Neural cell (in vitro differentiated cells): ENCODE data around the gene ESRRB. TPM values are rescaled to one million over a fixed set of nuclear protein-coding genes. Genes with fewer than 3 reads are reported as not detected.

ENCODE experiments used
- H2AFZ ChIP-seq: fragments of 200-600, 300-800 bp; sonication (generic), shearing (Covaris generic); 2 replicates; pipeline ENCODE4 v1.6.0; 2014; ENCODE audit warnings: low read depth, mild to moderate bottlenecking, antibody characterized with exemption, low read length, moderate library complexity
- H3F3A ChIP-seq: fragments of 200-600 bp; shearing (Covaris generic); 2 replicates; pipeline ENCODE4 v1.6.1; 2016; ENCODE audit warnings: mild to moderate bottlenecking, moderate library complexity, mixed read lengths, antibody characterized with exemption, low read length; ENCODE audit not compliant: insufficient read depth, poor library complexity, severe bottlenecking
- H3K27ac ChIP-seq: fragments of 200-600, 300-800 bp; sonication (generic), shearing (Covaris generic); 2 replicates; pipeline ENCODE4 v1.5.1; 2014; ENCODE audit warnings: mild to moderate bottlenecking, low read length, moderate library complexity
- H3K27me3 ChIP-seq: fragments of 300-800, 200-600 bp; sonication (generic), shearing (Covaris generic); 2 replicates; pipeline ENCODE4 v1.6.0; 2014; ENCODE audit warnings: mild to moderate bottlenecking, low read depth, low read length, moderate library complexity; ENCODE audit not compliant: insufficient read depth
- H3K36me3 ChIP-seq: fragments of 300-800, 200-600 bp; sonication (generic), shearing (Covaris generic); 2 replicates; pipeline ENCODE4 v1.5.1; 2014; ENCODE audit warnings: mild to moderate bottlenecking, antibody characterized with exemption, low read length, moderate library complexity; ENCODE audit not compliant: insufficient read depth
- H3K4me2 ChIP-seq: fragments of 300-800, 200-600 bp; sonication (generic), shearing (Covaris generic); 2 replicates; pipeline ENCODE4 v1.6.0; 2014; ENCODE audit warnings: mild to moderate bottlenecking, low read length
- H3K4me3 ChIP-seq: fragments of 300-800, 200-600 bp; sonication (generic), shearing (Covaris generic); 2 replicates; pipeline ENCODE4 v1.5.1; 2014; ENCODE audit warnings: mild to moderate bottlenecking, low read length, moderate library complexity
- H3K79me2 ChIP-seq: fragments of 200-600 bp; shearing (Covaris generic); replicated peaks from 2 replicates; pipeline ENCODE4 v1.6.0; 2014; ENCODE audit warnings: mild to moderate bottlenecking, low read length, moderate library complexity; ENCODE audit not compliant: insufficient read depth
- H3K9ac ChIP-seq: fragments of 300-800, 200-600 bp; sonication (generic), shearing (Covaris generic); 2 replicates; pipeline ENCODE4 v1.6.1; 2016; ENCODE audit warnings: mild to moderate bottlenecking, low read length, mixed read lengths
- H3K9me2 ChIP-seq: fragments of 200-600 bp; shearing (Covaris generic); 2 replicates; pipeline ENCODE4 v1.6.1; 2016; ENCODE audit warnings: mild to moderate bottlenecking, low read length, mixed read lengths; ENCODE audit not compliant: insufficient read depth
- H3K9me3 ChIP-seq: fragments of 200-600, 300-800 bp; sonication (generic), shearing (Covaris generic); 2 replicates; pipeline ENCODE4 v1.6.1; 2016; ENCODE audit warnings: mild to moderate bottlenecking, mixed run types, low read length, moderate library complexity, mixed read lengths
- H4K20me1 ChIP-seq: fragments of 200-600 bp; shearing (Covaris generic); 2 replicates; pipeline ENCODE4 v1.6.1; 2016; ENCODE audit warnings: mild to moderate bottlenecking, mixed run types; ENCODE audit not compliant: insufficient read depth
- CTCF ChIP-seq: fragments of 450-650 bp; IDR thresholded peaks from 2 replicates; pipeline ENCODE4 v1.5.1; 2014; ENCODE audit warnings: antibody characterized with exemption, mild to moderate bottlenecking, moderate library complexity; ENCODE audit not compliant: poor library complexity, severe bottlenecking
- EP300 ChIP-seq: fragments of 450-650 bp; conservative IDR thresholded peaks from 2 replicates; pipeline ENCODE4 v1.6.1; 2014; ENCODE audit warnings: antibody characterized with exemption, mild to moderate bottlenecking, moderate library complexity; ENCODE audit not compliant: poor library complexity, severe bottlenecking
- EZH2 ChIP-seq: fragments of 200-600, 300-800 bp; shearing (Covaris generic), sonication (generic); IDR thresholded peaks from 2 replicates; pipeline ENCODE4 v1.6.1; 2014; ENCODE audit warnings: antibody characterized with exemption, low read length, borderline replicate concordance, mild to moderate bottlenecking; ENCODE audit not compliant: insufficient read depth, poor library complexity, severe bottlenecking
- MXI1 ChIP-seq: fragments of 450-650 bp; conservative IDR thresholded peaks from 2 replicates; pipeline ENCODE4 v1.6.1; 2014; ENCODE audit warnings: antibody characterized with exemption, mild to moderate bottlenecking; ENCODE audit not compliant: poor library complexity, severe bottlenecking
- POLR2AphosphoS5 ChIP-seq: IDR thresholded peaks from 2 replicates; pipeline ENCODE4 v1.6.1; 2012
- RAD21 ChIP-seq: fragments of 450-650 bp; conservative IDR thresholded peaks from 2 replicates; pipeline ENCODE4 v1.6.1; 2014; ENCODE audit warnings: antibody characterized with exemption, mild to moderate bottlenecking, moderate library complexity
- SMC3 ChIP-seq: fragments of 450-650 bp; conservative IDR thresholded peaks from 2 replicates; pipeline ENCODE4 v1.6.1; 2014; ENCODE audit warnings: antibody characterized with exemption, mild to moderate bottlenecking, moderate library complexity; ENCODE audit not compliant: poor library complexity
- TAF1 ChIP-seq: IDR thresholded peaks from 2 replicates; pipeline ENCODE4 v1.6.1; 2012; ENCODE audit warnings: low read depth
- polyA plus RNA-seq: library from polyadenylated mRNA; depleted of rRNA; stranded (reverse); fragments of >200 nt; gene quantifications from 2 replicates; pipeline ENCODE4 v1.2.3, GENCODE V29; 2014
- TF ChIP-seq, protein P1 (sequence below): IDR thresholded peaks from 2 replicates; pipeline ENCODE4 v1.6.1; 2012; ENCODE audit warnings: borderline replicate concordance

The ESRRB gene
- polyA plus RNA-seq, 1 donor from 2014 or later = 0.59 TPM

- Histone ChIP-seq H3K36me3 (no peaks in the 10 kb centered on the region), H3K9me3 (no peaks in the 10 kb centered on the region), H3F3A (no peaks in the 10 kb centered on the region), H3K4me2 (no peak overlapping the region), H3K79me2 (no peaks in the 10 kb centered on the region), H3K4me3 (no peak overlapping the region), H3K9me2 (no peaks in the 10 kb centered on the region), H3K9ac (no peak overlapping the region), H2AFZ (no peak overlapping the region), H3K27me3 (no peaks in the 10 kb centered on the region), H4K20me1 (no peaks in the 10 kb centered on the region), H3K27ac (no peak overlapping the region)
- no peak for TF ChIP-seq MXI1
- no peak for TF ChIP-seq TAF1
- TF ChIP-seq RAD21 = no peak
- TF ChIP-seq POLR2AphosphoS5 = no peak
Measured at GRCh38 chr14:76349993-76350392, 25.9 kb upstream of the ESRRB start.

- no peak overlapping the region for H3K9ac ChIP-seq
- no peak overlapping the region for H2AFZ ChIP-seq
- no peaks in the 10 kb centered on the region for H3K79me2 ChIP-seq
- H3K9me2 ChIP-seq = no peaks in the 10 kb centered on the region
- H3K36me3 ChIP-seq = no peaks in the 10 kb centered on the region
- H3K4me2 ChIP-seq = no peak overlapping the region
- TF ChIP-seq SMC3 (no peak), RAD21 (no peak), POLR2AphosphoS5 (no peak), MXI1 (no peak), CTCF (no peak), TAF1 (no peak), EP300 (no peak), EZH2 (no peak)
- TF ChIP-seq, protein P1, sequence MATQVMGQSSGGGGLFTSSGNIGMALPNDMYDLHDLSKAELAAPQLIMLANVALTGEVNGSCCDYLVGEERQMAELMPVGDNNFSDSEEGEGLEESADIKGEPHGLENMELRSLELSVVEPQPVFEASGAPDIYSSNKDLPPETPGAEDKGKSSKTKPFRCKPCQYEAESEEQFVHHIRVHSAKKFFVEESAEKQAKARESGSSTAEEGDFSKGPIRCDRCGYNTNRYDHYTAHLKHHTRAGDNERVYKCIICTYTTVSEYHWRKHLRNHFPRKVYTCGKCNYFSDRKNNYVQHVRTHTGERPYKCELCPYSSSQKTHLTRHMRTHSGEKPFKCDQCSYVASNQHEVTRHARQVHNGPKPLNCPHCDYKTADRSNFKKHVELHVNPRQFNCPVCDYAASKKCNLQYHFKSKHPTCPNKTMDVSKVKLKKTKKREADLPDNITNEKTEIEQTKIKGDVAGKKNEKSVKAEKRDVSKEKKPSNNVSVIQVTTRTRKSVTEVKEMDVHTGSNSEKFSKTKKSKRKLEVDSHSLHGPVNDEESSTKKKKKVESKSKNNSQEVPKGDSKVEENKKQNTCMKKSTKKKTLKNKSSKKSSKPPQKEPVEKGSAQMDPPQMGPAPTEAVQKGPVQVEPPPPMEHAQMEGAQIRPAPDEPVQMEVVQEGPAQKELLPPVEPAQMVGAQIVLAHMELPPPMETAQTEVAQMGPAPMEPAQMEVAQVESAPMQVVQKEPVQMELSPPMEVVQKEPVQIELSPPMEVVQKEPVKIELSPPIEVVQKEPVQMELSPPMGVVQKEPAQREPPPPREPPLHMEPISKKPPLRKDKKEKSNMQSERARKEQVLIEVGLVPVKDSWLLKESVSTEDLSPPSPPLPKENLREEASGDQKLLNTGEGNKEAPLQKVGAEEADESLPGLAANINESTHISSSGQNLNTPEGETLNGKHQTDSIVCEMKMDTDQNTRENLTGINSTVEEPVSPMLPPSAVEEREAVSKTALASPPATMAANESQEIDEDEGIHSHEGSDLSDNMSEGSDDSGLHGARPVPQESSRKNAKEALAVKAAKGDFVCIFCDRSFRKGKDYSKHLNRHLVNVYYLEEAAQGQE = no peak
- no peak overlapping the region for H3K4me3 ChIP-seq
- no peaks in the 10 kb centered on the region for H3K9me3 ChIP-seq
- no peak overlapping the region for H3K27ac ChIP-seq
- no peaks in the 10 kb centered on the region for H4K20me1 ChIP-seq
- H3F3A ChIP-seq = no peaks in the 10 kb centered on the region
- no peaks in the 10 kb centered on the region for H3K27me3 ChIP-seq
Measured at GRCh38 chr14:76350671-76351070, 25.3 kb upstream of the ESRRB start.

DNA sequence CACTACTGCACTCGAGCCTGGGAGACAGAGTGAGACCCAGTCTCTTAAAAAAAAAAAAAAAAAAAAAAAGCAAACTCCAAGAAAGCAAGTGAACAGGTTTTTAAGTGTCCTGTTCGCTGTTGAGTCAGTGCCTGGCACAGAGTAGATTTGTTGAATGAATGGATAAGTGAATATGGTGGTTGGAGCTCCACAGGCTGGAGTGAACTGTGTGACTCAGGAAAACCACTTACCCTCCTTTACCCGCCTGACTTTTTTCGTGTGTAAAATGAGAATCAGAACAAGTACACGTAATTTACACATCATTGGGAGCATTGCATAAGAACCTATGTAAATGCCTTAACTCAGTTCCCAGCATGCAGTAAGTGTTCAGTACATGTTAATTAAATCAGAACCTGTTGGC, 24.0 kb upstream of the ESRRB start:
- Histone ChIP-seq H3K4me3 (no peak overlapping the region), H3K4me2 (no peak overlapping the region)

More for the DNA sequence above, 24.0 kb upstream of the ESRRB start:
- Histone ChIP-seq H2AFZ (no peak overlapping the region), H3K79me2 (no peaks in the 10 kb centered on the region), H4K20me1 (no peaks in the 10 kb centered on the region), H3K9me2 (no peaks in the 10 kb centered on the region), H3K36me3 (no peaks in the 10 kb centered on the region), H3K9me3 (no peaks in the 10 kb centered on the region), H3K9ac (no peak overlapping the region), H3F3A (no peaks in the 10 kb centered on the region), H3K27ac (no peak overlapping the region), H3K27me3 (no peaks in the 10 kb centered on the region)
- TF ChIP-seq TAF1 = no peak
- no peak for TF ChIP-seq POLR2AphosphoS5
- no peak for TF ChIP-seq EZH2
- TF ChIP-seq SMC3 = no peak
- TF ChIP-seq MXI1 = no peak
- TF ChIP-seq RAD21 = no peak
- TF ChIP-seq EP300 = no peak
- TF ChIP-seq, protein P1 = no peak
